Measurements from ENCODE around the gene TNFRSF12A. TPM values are rescaled to one million over a fixed set of nuclear protein-coding genes. Genes with fewer than 3 reads are reported as not detected.
A peak's percentile ranks its signal among the peaks of the same experiment; 100 is the strongest.

TNFRSF12A gene
- total RNA-seq, 1 donor from 2014 or later, result 14.3 TPM

DNA sequence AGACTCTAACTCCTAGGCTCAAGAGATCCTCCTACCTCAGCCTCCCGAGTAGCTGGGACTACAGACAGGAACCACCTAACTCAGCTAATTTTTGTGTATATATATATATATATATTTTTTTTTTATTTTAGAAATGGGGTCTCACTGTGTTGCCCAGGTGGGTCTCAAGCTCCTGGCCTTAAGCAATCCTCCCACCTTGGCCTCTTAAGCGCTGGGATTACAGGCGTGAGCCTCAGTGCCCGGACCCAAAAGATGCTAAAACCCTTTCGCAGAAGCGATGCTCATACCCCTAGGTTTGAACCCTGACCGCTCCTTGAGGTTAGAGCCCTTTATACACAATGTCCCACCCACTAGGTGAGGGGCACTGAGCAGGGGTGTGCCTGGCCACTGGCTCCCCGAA, 9.7 kb upstream of the TNFRSF12A start:
- H3K4me3 ChIP-seq, result no peak overlapping the region
- H3F3A ChIP-seq (ENCODE audit: low read depth), result peaks cover 44% of the 10 kb centered on the region
- H3K36me3 ChIP-seq, result no peaks in the 10 kb centered on the region
- H3K4me2 ChIP-seq, result no peak overlapping the region
- H3K9me3 ChIP-seq (ENCODE audit: low read depth), result no peaks in the 10 kb centered on the region
- H3K79me2 ChIP-seq (ENCODE audit: low read depth), result no peaks in the 10 kb centered on the region
- H4K20me1 ChIP-seq (ENCODE audit: low read depth), result peaks cover 28% of the 10 kb centered on the region
- Mint-ChIP-seq H3K4me1 (peaks cover 35% of the 10 kb centered on the region), H3K9me3 (no peaks in the 10 kb centered on the region), H3K4me3 (no peak overlapping the region), H3K27me3 (ENCODE audit: insufficient read depth, low read depth) (peaks cover 43% of the 10 kb centered on the region), H3K36me3 (no peaks in the 10 kb centered on the region), H3K27ac (no peak overlapping the region)
- no peak overlapping the region for H3K9ac ChIP-seq
- H3K27me3 ChIP-seq, result peaks cover 80% of the 10 kb centered on the region
- H2AFZ ChIP-seq (replicated peaks), result no peak overlapping the region
- peaks cover 38% of the 10 kb centered on the region for H3K4me1 ChIP-seq
- no peak overlapping the region for H3K27ac ChIP-seq
- DNase-seq (ENCODE audit: low spot score), result no peak
- TF ChIP-seq EZH2phosphoT487 (IDR thresholded peaks at IDR 0.05), result no peak
- TF ChIP-seq, protein P1, sequence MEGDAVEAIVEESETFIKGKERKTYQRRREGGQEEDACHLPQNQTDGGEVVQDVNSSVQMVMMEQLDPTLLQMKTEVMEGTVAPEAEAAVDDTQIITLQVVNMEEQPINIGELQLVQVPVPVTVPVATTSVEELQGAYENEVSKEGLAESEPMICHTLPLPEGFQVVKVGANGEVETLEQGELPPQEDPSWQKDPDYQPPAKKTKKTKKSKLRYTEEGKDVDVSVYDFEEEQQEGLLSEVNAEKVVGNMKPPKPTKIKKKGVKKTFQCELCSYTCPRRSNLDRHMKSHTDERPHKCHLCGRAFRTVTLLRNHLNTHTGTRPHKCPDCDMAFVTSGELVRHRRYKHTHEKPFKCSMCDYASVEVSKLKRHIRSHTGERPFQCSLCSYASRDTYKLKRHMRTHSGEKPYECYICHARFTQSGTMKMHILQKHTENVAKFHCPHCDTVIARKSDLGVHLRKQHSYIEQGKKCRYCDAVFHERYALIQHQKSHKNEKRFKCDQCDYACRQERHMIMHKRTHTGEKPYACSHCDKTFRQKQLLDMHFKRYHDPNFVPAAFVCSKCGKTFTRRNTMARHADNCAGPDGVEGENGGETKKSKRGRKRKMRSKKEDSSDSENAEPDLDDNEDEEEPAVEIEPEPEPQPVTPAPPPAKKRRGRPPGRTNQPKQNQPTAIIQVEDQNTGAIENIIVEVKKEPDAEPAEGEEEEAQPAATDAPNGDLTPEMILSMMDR (IDR thresholded peaks at IDR 0.05), result no peak
- no peak for TF ChIP-seq EZH2 (IDR thresholded peaks at IDR 0.05)

DNA sequence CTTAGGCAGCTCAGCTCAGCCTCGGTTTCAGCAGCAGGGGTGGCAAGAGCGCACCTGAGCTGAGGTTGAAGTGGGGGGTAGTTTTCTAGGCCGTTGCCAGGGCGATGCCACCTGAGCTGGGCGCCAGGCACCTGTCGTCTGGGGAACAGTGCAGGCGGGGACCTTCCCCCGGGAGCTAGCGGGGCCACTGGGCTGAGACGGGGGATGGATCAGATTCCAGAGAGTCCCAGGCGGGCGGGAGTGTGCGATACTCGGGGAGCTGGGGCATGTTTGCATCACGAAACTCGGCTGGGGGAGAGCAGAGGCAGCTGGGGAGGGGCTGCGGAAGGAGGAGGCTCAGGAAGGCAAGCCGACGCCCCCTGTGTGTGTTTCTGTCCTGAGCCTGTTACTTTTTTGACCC, 7.9 kb upstream of the TNFRSF12A start:
- peaks cover 39% of the 10 kb centered on the region for H3K4me1 Mint-ChIP-seq
- no peaks in the 10 kb centered on the region for H3K9me3 ChIP-seq (ENCODE audit: low read depth)
- H3K27me3 ChIP-seq, result peaks cover 66% of the 10 kb centered on the region
- peaks cover 2% of the 10 kb centered on the region for H3K36me3 Mint-ChIP-seq
- peaks cover 47% of the 10 kb centered on the region for H3F3A ChIP-seq (ENCODE audit: low read depth)
- no peak overlapping the region for H2AFZ ChIP-seq (replicated peaks)
- peaks cover 39% of the 10 kb centered on the region for H3K4me1 ChIP-seq
- H3K9me3 Mint-ChIP-seq, result no peaks in the 10 kb centered on the region
- H4K20me1 ChIP-seq (ENCODE audit: low read depth), result peaks cover 39% of the 10 kb centered on the region
- peak; percentile 43 for DNase-seq (ENCODE audit: low spot score)
- peaks cover 14% of the 10 kb centered on the region for H3K79me2 ChIP-seq (ENCODE audit: low read depth)
- H3K4me3 Mint-ChIP-seq, result peak overlapping the region; percentile 75
- H3K36me3 ChIP-seq, result no peaks in the 10 kb centered on the region
- peaks cover 29% of the 10 kb centered on the region for H3K27me3 Mint-ChIP-seq (ENCODE audit: insufficient read depth, low read depth)
- H3K27ac Mint-ChIP-seq, result no peak overlapping the region
- peak overlapping the region; percentile 26 for H3K4me3 ChIP-seq
- no peak overlapping the region for H3K9ac ChIP-seq
- TF ChIP-seq EZH2phosphoT487 (IDR thresholded peaks at IDR 0.05) (no peak), EZH2 (IDR thresholded peaks at IDR 0.05) (no peak)
- TF ChIP-seq, protein P1 (IDR thresholded peaks at IDR 0.05), result no peak
- no peak overlapping the region for H3K27ac ChIP-seq
- H3K4me2 ChIP-seq, result peak overlapping the region; percentile 74

- H3F3A ChIP-seq (ENCODE audit: low read depth), result peaks cover 46% of the 10 kb centered on the region
- peaks cover 26% of the 10 kb centered on the region for H3K27me3 Mint-ChIP-seq (ENCODE audit: insufficient read depth, low read depth)
- H3K36me3 Mint-ChIP-seq, result peaks cover 2% of the 10 kb centered on the region
- H4K20me1 ChIP-seq (ENCODE audit: low read depth), result peaks cover 41% of the 10 kb centered on the region
- H2AFZ ChIP-seq (replicated peaks), result no peak within 1 kb of the TSS
- no peaks in the 10 kb centered on the region for H3K36me3 ChIP-seq
- H3K27ac Mint-ChIP-seq, result no peak within 1 kb of the TSS
- TF ChIP-seq EZH2 (IDR thresholded peaks at IDR 0.05), result peak; percentile 64
- TF ChIP-seq, protein P1 (IDR thresholded peaks at IDR 0.05), result no peak
- no peaks in the 10 kb centered on the region for H3K9me3 ChIP-seq (ENCODE audit: low read depth)
- no peak within 1 kb of the TSS for H3K9ac ChIP-seq
- DNase-seq (ENCODE audit: low spot score), result peak; percentile 58
- no peak within 1 kb of the TSS for H3K27ac ChIP-seq
- H3K4me1 ChIP-seq, result peaks cover 34% of the 10 kb centered on the region
- peaks cover 37% of the 10 kb centered on the region for H3K4me1 Mint-ChIP-seq
- H3K4me2 ChIP-seq, result peak within 1 kb of the TSS; percentile 74
- H3K79me2 ChIP-seq (ENCODE audit: low read depth), result peaks cover 21% of the 10 kb centered on the region
- H3K4me3 ChIP-seq, result peak within 1 kb of the TSS; percentile 26
- peaks cover 64% of the 10 kb centered on the region for H3K27me3 ChIP-seq
- H3K9me3 Mint-ChIP-seq, result no peaks in the 10 kb centered on the region
- peak within 1 kb of the TSS; percentile 75 for H3K4me3 Mint-ChIP-seq
These were observed 7.2 kb upstream of the TNFRSF12A start, which contains the start of gene CLDN9 for GRCh38 chr16:3012828-3013420. TSS of gene CLDN9 (plus strand) at chr16:3012923. CDS start at chr16:3013363, 440 bp downstream.
